HT1080 (cell line): ENCODE results near the gene FZD7. TPM values are rescaled to one million over a fixed set of nuclear protein-coding genes. Genes with fewer than 3 reads are reported as not detected.

ENCODE experiments used
- DNase-seq: peaks from one replicate; pipeline ENCODE4 v3.0.0-alpha.2; 2015; ENCODE audit warnings: low read depth
- total RNA-seq: library from RNA; depleted of rRNA; stranded (reverse); fragments of >200 nt; shearing (Covaris generic); gene quantifications from 2 replicates; pipeline ENCODE4 v1.2.3, GENCODE V29; 2014

Gene FZD7
- total RNA-seq, 1 experiment from 2014 or later = 7.2 TPM

DNA sequence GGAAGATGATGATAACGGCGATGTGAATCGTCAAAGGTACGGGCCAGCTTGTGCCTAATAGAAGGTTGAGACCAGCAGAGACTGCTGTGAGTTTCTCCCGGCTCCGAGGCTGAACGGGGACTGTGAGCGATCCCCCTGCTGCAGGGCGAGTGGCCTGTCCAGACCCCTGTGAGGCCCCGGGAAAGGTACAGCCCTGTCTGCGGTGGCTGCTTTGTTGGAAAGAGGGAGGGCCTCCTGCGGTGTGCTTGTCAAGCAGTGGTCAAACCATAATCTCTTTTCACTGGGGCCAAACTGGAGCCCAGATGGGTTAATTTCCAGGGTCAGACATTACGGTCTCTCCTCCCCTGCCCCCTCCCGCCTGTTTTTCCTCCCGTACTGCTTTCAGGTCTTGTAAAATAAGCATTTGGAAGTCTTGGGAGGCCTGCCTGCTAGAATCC, 3.0 kb downstream of the FZD7 start:
- DNase-seq = no peak

- no peak for DNase-seq
These were observed 3.4 kb downstream of the FZD7 start for GRCh38 chr2:202037086-202037485.

- peak; percentile 45 for DNase-seq
These were observed 5.0 kb downstream of the FZD7 start for GRCh38 chr2:202038471-202039277.

DNA sequence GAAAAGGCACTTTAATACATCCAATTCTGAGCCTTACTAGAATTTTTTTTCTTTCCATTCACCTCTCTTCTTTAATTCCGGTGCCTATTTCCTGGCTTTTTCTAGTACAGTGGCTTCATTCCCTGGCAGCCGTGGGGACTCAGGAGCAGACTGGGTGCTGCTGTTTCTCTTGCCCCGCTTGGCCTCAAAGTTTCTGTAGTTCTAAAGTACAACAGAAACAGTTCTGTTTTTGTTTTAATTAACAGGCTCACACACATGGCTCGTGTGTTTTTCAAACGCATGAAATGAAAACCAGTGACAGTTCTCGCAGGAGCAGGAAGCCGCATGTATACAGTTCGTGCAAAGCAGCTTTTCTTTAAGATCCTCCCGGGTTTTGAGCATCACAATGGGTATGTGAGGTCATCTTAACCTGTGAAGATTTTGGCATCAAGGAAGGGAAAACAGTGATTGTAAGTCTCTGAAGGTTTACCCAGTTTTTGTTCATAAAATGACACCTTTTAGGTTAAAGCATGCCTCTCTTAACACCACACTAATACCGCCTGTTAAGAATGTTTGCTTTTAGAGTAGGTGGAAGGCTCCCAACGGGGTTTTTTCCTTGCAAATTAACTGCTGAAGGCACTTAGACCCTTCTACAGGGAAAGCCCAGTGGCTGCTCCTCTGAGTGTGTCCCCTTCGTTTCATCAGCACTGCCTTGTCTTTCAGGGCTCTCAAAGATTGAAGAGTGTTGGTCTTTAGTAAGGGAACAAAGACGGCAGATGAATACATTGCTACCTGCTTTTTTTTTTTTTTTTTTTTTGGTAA, 5.8 kb downstream of the FZD7 start:
- no peak for DNase-seq

GRCh38 chr2:202040079-202040844, 6.6 kb downstream of the FZD7 start:
- no peak for DNase-seq

DNA sequence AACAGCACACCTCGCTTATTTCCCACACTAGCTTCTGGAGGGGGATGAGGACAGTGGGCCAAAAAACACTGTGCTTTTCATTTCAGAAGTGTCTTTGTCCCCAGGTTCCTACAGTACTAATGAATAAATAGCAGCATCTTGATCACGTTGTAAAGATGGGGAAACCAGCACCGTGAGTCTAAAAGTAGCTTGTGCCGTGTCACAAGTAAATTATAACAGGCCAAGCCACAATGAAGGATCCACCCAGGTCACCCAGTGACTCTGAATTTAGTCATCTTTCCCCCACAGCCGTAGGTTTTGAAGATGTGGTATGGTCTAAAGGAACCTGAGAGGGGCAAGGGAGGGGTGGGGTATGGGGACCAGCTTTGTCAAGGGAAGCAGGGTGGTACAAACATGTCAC, 8.8 kb downstream of the FZD7 start:
- DNase-seq = no peak

GRCh38 chr2:202043475-202043874, 9.8 kb downstream of the FZD7 start:
- DNase-seq = no peak

DNA sequence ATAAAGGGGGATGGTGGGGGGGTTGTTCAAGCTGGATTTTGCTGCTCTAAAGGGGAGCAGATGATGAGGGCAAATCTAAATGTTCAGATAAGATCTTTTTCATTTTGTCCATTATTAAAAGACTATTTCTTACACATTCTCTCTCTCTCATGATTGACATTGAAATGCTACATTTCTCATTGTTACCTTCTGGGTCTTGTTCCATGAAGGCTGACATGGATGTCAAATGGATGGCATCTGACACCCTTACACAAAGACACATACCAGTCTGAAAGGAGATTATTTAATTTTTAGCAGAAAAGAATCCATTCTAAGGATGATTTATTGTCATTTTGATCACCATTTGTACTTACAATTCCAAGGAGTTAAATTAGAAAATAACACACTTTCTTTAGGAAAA, 11.1 kb downstream of the FZD7 start:
- no peak for DNase-seq

DNA sequence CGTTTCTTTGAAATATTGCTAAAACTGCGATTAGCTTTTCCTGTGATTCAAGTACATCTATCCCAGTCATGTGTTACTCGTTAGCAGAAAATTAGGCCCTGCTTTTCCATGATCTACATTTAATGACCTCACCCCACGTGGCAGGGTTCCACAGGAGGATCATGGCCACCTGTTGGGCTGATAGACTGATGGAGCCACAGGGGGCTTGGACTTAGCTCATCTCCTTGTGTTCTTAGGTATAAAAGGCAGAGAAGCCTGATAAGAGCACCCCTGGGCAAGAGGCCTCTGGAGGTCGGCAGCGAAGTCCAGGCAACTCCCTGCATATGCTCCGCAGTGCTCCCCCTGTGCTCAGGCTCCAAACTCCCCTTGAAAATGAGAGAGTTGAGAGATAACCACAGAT, 12.9 kb downstream of the FZD7 start:
- DNase-seq = no peak

DNA sequence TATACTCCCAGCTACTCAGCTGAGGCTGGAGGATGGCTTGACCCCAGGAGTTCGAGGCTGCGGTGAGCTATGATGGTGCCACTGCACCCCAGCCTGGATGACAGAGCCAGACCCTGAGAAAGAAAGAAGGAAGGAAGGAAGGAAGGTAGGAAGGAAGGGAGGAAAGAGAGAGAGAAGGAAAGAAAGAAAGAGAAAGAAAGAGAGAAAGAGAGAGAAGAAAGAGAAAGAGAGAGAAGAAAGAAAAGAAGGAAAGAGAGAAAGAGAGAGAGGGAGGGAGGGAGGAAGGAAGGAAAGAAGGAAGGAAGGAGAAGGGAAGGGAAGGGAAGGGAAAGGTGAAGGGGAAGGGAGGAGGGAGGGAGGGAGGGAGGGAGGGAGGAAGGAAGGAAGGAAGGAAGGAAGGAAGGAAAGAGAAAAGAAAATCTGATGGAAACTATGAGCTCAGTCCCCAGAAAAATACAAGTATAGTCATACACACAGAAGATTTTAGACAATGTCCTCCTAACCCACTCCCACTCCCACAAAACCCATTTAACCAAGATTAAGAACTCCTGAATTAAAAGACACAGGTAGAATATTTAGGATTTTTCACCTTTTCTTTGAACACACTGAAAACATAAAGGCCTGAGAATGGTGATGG, 15.6 kb downstream of the FZD7 start:
- DNase-seq = no peak

DNA sequence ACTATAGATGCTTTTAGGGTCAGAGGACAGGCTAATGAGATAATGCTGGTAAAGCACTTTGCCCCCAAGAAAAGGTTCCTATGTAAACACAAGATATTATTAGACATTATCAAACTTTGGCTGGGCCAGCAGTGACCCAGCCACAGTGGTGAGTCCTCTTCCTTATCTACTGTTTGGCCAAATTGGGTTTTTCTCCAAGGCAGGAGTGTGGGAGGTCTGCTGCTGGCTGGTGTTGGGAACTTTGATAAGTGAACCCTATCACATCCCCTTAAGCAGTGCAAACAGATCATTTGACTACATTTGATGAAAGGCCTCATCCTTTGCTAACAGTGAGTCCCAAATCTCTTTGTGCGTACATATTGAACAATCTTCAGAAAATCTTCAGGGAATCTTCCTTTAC, 16.2 kb downstream of the FZD7 start:
- DNase-seq = no peak

DNA sequence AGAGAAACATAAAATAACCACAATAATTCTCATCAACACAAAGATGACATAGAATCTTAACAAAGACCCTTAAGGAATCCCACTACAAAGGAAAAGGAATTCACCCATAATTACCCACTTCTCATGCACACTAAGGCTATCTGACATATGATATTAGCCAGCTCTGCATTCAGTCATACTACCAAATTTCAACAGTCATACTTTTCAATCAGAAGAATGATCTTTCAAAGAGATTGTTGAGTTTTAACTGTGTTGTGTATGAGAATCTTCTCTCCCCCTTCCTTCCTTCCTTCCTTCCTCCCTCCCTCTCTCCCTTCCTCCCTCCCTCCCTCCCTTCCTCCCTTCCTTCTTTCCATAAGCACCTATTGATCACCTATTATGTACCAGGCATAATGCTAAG, 17.0 kb downstream of the FZD7 start:
- DNase-seq = no peak

- DNase-seq = no peak
These were observed 18.0 kb downstream of the FZD7 start for GRCh38 chr2:202051499-202052161.

GRCh38 chr2:202052235-202052634, 18.6 kb downstream of the FZD7 start:
- no peak for DNase-seq

GRCh38 chr2:202054679-202055078, 21.0 kb downstream of the FZD7 start:
- no peak for DNase-seq

DNA sequence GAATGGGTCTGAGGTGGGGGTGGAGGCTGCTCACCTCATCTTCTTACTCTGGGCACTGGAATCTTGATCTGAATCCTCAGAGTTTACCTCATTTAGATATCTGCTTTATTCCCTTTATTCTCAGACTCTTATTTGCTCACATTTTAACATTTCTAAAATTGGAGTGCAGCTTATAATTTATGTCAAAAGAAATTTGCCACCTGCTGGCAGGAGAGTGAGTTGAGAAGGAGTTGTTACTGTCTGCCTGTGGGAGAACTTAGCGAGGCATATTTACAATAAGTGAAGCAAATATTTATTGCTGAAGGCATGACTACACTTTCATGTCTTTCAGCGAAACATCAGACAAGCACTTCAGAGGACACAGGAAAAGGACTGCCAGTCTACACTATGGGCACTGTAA, 23.0 kb downstream of the FZD7 start:
- DNase-seq = no peak

DNA sequence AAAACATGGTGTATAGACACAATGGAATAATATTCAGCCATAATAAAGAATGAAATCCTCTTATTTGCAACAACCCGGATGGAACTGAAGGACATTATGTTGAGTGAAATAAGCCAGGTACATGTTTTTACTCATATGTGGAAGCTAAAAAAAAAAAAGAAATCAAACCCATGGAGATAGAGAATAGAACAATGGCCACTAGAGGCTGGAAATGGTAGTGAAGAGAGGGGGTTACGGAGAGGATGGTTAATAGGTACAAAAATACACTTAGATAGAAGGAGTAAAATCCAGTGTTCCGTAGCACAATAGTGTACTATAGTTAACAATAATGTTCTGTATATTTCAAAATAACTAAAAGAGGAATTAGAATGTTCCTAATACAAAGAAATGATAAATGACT, 26.6 kb downstream of the FZD7 start:
- DNase-seq = no peak

GRCh38 chr2:202061695-202062094, 28.0 kb downstream of the FZD7 start:
- no peak for DNase-seq

GRCh38 chr2:202064171-202064880, 30.7 kb downstream of the FZD7 start:
- peak; percentile 88 for DNase-seq

DNA sequence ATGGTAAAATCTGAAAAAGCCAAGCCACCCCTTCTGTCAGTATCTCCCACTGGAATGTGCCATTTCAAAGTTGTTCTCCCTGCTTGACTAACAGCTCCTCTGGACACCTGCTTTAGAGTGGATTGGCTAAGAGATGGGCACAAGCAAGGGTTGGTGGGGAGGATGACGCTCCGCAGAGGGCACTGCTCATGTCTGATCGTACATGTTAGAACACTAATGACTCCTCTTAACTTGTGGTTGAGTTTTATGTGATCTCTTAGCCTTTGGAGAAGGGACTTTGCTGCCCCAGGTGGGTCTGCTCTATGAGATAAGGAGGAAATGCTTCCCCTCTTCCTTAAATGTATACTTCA, 31.2 kb downstream of the FZD7 start:
- no peak for DNase-seq
